GM19025 (cell line): ENCODE results near the gene LVRN.

ENCODE experiments used
- ATAC-seq: cut with Tn5 transposase; IDR thresholded peaks from one replicate; pipeline ENCODE4 v1.9.1; 2021; ENCODE audit warnings: mild to moderate bottlenecking, low read depth, moderate library complexity; ENCODE audit not compliant: unreplicated experiment

LVRN gene

DNA sequence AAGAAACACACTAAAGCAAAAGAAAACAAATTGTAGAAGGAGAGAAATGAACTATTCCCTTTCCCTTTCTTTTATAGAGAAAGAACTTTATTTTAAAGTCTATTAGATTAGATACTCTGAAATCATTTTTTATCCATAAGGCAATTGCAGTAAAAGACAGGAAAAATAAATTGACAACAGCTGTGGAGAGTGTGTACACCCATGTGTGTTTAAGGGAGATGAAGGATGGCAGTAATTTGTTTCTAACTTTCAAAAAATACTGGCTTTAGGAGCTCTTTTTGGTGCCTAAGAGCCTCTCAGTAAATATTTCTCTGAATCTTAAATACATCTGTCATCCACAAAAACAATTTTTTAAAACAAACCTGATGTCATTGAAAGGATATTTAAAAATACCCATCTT, 51.7 kb downstream of the LVRN start:
- no peak for ATAC-seq

GRCh38 chr5:116023619-116024018, 61.3 kb downstream of the LVRN start:
- ATAC-seq = no peak

DNA sequence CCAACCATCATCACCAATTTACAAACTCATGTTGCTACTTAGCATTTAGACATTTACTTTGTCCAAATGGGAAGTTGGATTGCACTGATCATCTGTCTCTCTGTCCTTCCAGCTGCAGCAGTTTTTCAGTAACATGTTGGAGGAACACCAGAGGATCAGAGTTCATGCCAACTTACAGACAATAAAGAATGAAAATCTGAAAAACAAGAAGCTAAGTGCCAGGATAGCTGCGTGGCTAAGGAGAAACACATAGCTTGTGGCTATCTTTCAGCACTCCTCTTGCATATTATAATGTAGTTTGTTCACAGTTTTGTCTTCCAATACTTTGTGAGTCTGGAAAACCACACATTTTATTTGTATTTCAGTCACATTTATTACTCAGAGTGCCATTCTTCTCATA, 63.6 kb downstream of the LVRN start:
- ATAC-seq = no peak

- peak; percentile 70 for ATAC-seq
Measured at GRCh38 chr5:116032094-116032517, 69.8 kb downstream of the LVRN start, which contains the start of gene ARL14EPL. Gene ARL14EPL, plus strand, starts transcription at chr5:116032472. Its CDS starts 18,994 bp downstream, at chr5:116051466.

- peak; percentile 50 for ATAC-seq
Measured at GRCh38 chr5:116032991-116033390, 70.7 kb downstream of the LVRN start.

DNA sequence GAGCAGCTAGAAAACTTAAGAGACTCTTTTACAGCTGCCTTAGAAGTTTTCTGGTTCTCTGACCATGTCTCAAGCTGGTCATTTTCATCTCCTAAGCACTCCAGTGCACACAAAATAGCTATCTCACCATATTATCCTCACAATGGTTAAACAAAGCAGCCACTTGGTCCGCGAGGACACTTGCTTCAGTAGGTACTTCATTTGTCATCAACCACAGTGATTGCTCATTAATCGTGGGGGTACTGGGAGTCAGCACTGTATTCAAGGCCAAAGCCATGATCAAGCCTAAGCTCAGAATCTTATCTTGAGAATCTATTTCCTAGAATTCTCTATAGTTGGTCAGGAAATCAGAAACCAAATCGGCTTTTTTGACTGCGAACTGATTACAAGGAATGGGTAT, 72.8 kb downstream of the LVRN start:
- no peak for ATAC-seq

GRCh38 chr5:116037236-116037822, 75.1 kb downstream of the LVRN start:
- ATAC-seq = no peak

DNA sequence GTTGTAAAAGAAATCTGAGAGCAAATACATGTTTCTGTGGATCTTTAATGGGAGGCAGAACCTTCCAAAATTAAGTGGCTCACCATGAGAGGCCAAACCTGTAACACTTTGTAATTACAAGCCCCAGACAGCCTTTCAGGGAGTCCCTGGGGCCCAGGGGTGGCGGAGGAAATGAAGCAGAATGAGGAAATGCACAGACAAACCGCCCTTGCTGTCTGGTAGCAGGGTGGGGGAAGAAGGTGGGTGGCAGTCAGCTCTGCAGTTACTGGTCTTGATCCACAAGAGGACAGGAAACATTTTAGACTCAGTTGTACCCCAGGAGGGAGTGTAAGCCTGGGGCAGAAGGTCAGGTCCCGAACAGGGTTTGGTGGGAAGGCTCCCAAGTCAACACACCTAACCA, 76.5 kb downstream of the LVRN start:
- peak; percentile 71 for ATAC-seq

DNA sequence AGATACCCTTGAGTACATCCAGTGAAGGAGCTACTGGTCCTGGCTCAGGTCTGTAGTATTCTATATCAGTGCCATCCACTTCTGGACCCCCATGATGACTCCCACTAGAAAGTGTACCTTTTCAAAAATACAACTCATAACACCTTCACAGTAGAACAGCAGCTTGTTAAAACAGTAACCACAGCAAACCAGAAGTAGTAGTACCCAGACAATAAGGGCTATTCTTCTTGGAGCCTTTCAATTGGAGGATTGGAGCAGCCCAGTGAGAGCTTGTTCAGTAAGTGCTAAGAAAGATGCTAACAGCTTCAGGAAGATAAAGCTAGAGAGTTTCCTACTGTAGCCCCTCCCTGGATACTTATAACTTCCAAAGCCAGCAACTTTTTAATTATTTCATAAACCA, 80.1 kb downstream of the LVRN start:
- no peak for ATAC-seq

GRCh38 chr5:116044073-116044472, 81.8 kb downstream of the LVRN start:
- ATAC-seq = no peak

DNA sequence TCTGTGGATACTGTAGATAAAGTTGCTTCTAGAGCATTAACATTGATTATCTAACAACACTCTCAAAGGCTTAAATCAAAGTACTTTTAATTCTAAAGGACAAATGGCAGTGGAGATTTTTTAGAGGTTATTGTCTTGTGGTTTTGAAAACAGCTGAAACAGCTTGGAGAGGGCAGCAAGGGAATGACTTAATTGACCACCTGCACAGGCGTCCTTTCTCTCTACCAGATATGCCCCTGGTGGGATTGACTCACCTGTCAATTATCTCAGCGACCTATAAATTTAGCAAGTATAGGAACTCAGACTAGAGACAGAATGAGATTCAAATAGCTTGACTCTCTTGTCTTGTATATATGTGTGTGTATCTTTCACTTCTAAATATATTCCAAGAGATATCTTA, 83.5 kb downstream of the LVRN start:
- ATAC-seq = no peak

GRCh38 chr5:116046261-116046660, 84.0 kb downstream of the LVRN start:
- no peak for ATAC-seq

- ATAC-seq = no peak
Measured at GRCh38 chr5:116046823-116047222, 84.5 kb downstream of the LVRN start.

DNA sequence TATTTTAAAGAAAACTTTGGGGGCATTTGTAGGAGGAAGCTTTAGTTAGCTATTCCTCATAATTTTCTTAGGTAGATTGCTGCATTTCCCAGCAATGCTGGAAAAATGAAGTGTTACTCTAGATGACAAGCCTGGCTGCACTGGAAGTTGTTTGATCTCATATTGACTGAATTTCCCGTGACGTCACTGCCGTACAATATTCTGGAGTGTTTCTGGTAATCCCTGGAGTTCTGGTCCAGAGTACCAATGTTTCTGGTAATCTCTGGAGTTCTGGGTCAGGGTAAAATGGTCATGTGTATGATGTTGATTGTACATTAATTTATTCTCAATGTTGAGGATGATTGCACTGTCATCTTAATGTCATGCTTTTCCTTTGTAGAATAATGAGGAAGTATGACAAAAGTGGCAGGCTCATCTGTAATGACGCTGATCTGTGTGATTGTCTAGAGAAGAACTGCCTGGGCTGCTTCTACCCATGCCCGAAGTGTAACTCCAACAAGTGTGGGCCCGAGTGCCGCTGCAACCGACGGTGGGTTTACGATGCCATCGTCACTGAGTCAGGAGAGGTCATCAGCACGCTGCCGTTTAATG, 96.2 kb downstream of the LVRN start:
- ATAC-seq = no peak

DNA sequence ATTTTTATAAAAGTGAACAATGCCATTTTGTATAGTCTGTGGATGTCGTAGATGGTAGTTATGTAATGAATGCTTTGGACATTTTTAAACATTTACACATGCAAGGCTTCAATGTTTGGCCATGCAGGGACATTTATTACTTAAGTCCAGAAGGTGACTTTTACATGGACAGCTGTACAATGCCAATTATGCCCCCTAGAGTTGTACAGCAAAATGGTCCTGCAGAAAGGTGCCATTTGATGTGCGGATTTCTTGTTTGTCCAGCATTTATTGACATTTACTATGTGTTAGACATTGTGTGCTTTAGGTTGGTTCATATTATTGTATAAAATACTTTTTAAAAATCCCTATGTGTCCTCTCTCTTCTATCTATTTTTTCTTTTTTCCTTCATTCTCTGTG, 100.1 kb downstream of the LVRN start:
- no peak for ATAC-seq

DNA sequence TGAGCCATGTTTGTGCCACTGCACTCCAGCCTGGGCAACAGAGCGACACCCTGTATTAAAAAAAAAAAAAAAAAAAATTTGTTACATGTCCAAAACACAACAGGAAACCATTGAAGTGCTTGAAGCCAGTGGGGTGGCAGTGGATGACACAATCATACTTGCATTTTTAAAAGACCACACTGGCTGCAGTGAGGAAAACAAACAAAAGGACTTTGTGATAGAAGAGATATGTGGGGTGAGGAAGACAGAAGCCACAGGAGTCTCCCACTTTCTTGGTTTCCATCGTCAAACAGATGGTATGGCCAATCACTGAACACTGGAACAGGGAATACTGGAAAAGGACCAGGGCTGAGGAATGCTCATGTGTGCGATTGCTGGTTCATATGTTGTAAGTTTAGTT, 101.7 kb downstream of the LVRN start:
- no peak for ATAC-seq

DNA sequence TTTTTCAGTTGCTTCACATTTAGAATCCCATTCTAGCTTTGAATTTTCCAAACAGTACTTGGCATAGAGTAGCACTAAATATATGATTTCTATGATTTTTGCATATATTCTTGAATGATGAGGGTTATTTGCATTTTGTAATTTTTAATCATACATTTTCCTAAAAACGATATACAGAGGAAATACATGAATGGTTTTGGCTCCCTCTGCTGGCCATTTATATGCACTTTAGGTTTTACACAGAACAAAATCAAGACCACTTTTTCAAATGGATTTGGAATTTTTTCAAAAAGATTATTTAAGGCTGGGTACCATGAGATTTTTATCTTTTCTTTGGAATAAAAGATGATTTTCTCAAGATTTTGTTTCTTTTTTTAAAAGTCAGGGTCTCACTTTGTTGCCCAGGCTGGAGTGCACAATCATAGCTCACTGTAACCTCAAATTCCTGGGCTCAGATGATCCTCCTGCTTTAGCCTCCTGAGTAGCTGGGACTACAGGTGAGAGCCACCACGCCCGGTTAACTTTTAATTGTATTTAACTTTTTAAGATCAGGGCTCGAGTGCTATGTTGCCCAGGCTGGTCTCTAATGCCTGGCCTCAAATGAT, 105.9 kb downstream of the LVRN start:
- no peak for ATAC-seq

- ATAC-seq = no peak
Measured at GRCh38 chr5:116071211-116071610, 108.9 kb downstream of the LVRN start.

- ATAC-seq = no peak
Measured at GRCh38 chr5:116075191-116075831, 113.0 kb downstream of the LVRN start.

GRCh38 chr5:116076496-116076895, 114.2 kb downstream of the LVRN start:
- peak; percentile 97 for ATAC-seq
